Neural cell (in vitro differentiated cells): ENCODE measurements around the gene SUV39H1. TPM values are rescaled to one million over a fixed set of nuclear protein-coding genes. Genes with fewer than 3 reads are reported as not detected.

Source experiments
- H2AFZ ChIP-seq: fragments of 200-600, 300-800 bp; sonication (generic), shearing (Covaris generic); 2 replicates; pipeline ENCODE4 v1.6.0; 2014; ENCODE audit warnings: low read depth, mild to moderate bottlenecking, antibody characterized with exemption, low read length, moderate library complexity
- H3F3A ChIP-seq: fragments of 200-600 bp; shearing (Covaris generic); 2 replicates; pipeline ENCODE4 v1.6.1; 2016; ENCODE audit warnings: mild to moderate bottlenecking, moderate library complexity, mixed read lengths, antibody characterized with exemption, low read length; ENCODE audit not compliant: insufficient read depth, poor library complexity, severe bottlenecking
- H3K27ac ChIP-seq: fragments of 200-600, 300-800 bp; sonication (generic), shearing (Covaris generic); 2 replicates; pipeline ENCODE4 v1.5.1; 2014; ENCODE audit warnings: mild to moderate bottlenecking, low read length, moderate library complexity
- H3K27me3 ChIP-seq: fragments of 300-800, 200-600 bp; sonication (generic), shearing (Covaris generic); 2 replicates; pipeline ENCODE4 v1.6.0; 2014; ENCODE audit warnings: mild to moderate bottlenecking, low read depth, low read length, moderate library complexity; ENCODE audit not compliant: insufficient read depth
- H3K36me3 ChIP-seq: fragments of 300-800, 200-600 bp; sonication (generic), shearing (Covaris generic); 2 replicates; pipeline ENCODE4 v1.5.1; 2014; ENCODE audit warnings: mild to moderate bottlenecking, antibody characterized with exemption, low read length, moderate library complexity; ENCODE audit not compliant: insufficient read depth
- H3K4me2 ChIP-seq: fragments of 300-800, 200-600 bp; sonication (generic), shearing (Covaris generic); 2 replicates; pipeline ENCODE4 v1.6.0; 2014; ENCODE audit warnings: mild to moderate bottlenecking, low read length
- H3K4me3 ChIP-seq: fragments of 300-800, 200-600 bp; sonication (generic), shearing (Covaris generic); 2 replicates; pipeline ENCODE4 v1.5.1; 2014; ENCODE audit warnings: mild to moderate bottlenecking, low read length, moderate library complexity
- H3K79me2 ChIP-seq: fragments of 200-600 bp; shearing (Covaris generic); replicated peaks from 2 replicates; pipeline ENCODE4 v1.6.0; 2014; ENCODE audit warnings: mild to moderate bottlenecking, low read length, moderate library complexity; ENCODE audit not compliant: insufficient read depth
- H3K9ac ChIP-seq: fragments of 300-800, 200-600 bp; sonication (generic), shearing (Covaris generic); 2 replicates; pipeline ENCODE4 v1.6.1; 2016; ENCODE audit warnings: mild to moderate bottlenecking, low read length, mixed read lengths
- H3K9me2 ChIP-seq: fragments of 200-600 bp; shearing (Covaris generic); 2 replicates; pipeline ENCODE4 v1.6.1; 2016; ENCODE audit warnings: mild to moderate bottlenecking, low read length, mixed read lengths; ENCODE audit not compliant: insufficient read depth
- H3K9me3 ChIP-seq: fragments of 200-600, 300-800 bp; sonication (generic), shearing (Covaris generic); 2 replicates; pipeline ENCODE4 v1.6.1; 2016; ENCODE audit warnings: mild to moderate bottlenecking, mixed run types, low read length, moderate library complexity, mixed read lengths
- H4K20me1 ChIP-seq: fragments of 200-600 bp; shearing (Covaris generic); 2 replicates; pipeline ENCODE4 v1.6.1; 2016; ENCODE audit warnings: mild to moderate bottlenecking, mixed run types; ENCODE audit not compliant: insufficient read depth
- EP300 ChIP-seq: fragments of 450-650 bp; conservative IDR thresholded peaks from 2 replicates; pipeline ENCODE4 v1.6.1; 2014; ENCODE audit warnings: antibody characterized with exemption, mild to moderate bottlenecking, moderate library complexity; ENCODE audit not compliant: poor library complexity, severe bottlenecking
- EZH2 ChIP-seq: fragments of 200-600, 300-800 bp; shearing (Covaris generic), sonication (generic); IDR thresholded peaks from 2 replicates; pipeline ENCODE4 v1.6.1; 2014; ENCODE audit warnings: antibody characterized with exemption, low read length, borderline replicate concordance, mild to moderate bottlenecking; ENCODE audit not compliant: insufficient read depth, poor library complexity, severe bottlenecking
- MXI1 ChIP-seq: fragments of 450-650 bp; conservative IDR thresholded peaks from 2 replicates; pipeline ENCODE4 v1.6.1; 2014; ENCODE audit warnings: antibody characterized with exemption, mild to moderate bottlenecking; ENCODE audit not compliant: poor library complexity, severe bottlenecking
- POLR2AphosphoS5 ChIP-seq: IDR thresholded peaks from 2 replicates; pipeline ENCODE4 v1.6.1; 2012
- RAD21 ChIP-seq: fragments of 450-650 bp; conservative IDR thresholded peaks from 2 replicates; pipeline ENCODE4 v1.6.1; 2014; ENCODE audit warnings: antibody characterized with exemption, mild to moderate bottlenecking, moderate library complexity
- SMC3 ChIP-seq: fragments of 450-650 bp; conservative IDR thresholded peaks from 2 replicates; pipeline ENCODE4 v1.6.1; 2014; ENCODE audit warnings: antibody characterized with exemption, mild to moderate bottlenecking, moderate library complexity; ENCODE audit not compliant: poor library complexity
- TAF1 ChIP-seq: IDR thresholded peaks from 2 replicates; pipeline ENCODE4 v1.6.1; 2012; ENCODE audit warnings: low read depth
- polyA plus RNA-seq: library from polyadenylated mRNA; depleted of rRNA; stranded (reverse); fragments of >200 nt; gene quantifications from 2 replicates; pipeline ENCODE4 v1.2.3, GENCODE V29; 2014
- small RNA-seq, 3 experiments: library from RNA; depleted of rRNA; stranded (forward); fragments of <200 nt; gene quantifications; one replicate each; pipeline ENCODE3, GENCODE V24; 2012
- TF ChIP-seq, protein P1 (sequence below): IDR thresholded peaks from 2 replicates; pipeline ENCODE4 v1.6.1; 2012; ENCODE audit warnings: borderline replicate concordance
- TF ChIP-seq, protein P2 (sequence below): fragments of 450-650 bp; IDR thresholded peaks from 2 replicates; pipeline ENCODE4 v1.5.1; 2014; ENCODE audit warnings: antibody characterized with exemption, mild to moderate bottlenecking, moderate library complexity; ENCODE audit not compliant: poor library complexity, severe bottlenecking

The SUV39H1 gene
- polyA plus RNA-seq, 1 donor from 2014 or later, result 3.2 TPM

DNA sequence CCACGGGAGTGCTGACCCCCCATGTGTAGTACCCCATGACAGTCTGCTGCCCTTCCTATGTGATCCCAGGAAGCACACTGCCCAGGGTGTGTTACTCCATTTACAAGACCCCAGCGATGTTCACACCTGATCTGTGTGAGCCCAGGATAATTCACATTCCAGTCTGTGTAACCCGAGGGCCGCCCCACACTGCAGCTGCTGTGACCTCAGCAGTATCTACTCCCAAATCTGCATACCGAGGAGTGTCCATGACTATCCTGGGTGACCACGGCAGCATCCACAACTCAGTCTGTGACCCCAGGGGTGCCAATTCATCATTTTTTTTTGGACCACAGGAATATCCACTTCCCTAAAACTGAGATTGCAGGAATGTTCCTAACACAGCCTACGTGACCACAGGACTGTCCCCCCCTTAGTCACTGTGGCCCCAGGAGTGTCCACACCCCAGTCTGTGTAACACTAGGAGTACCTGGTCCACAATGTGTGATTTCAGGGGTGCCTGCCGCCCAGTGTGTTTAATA, 57.2 kb downstream of the SUV39H1 start:
- Histone ChIP-seq H3K9me2 (no peaks in the 10 kb centered on the region), H4K20me1 (no peaks in the 10 kb centered on the region), H2AFZ (no peak overlapping the region), H3K9me3 (no peaks in the 10 kb centered on the region), H3K36me3 (no peaks in the 10 kb centered on the region), H3K27me3 (no peaks in the 10 kb centered on the region), H3K9ac (no peak overlapping the region), H3F3A (no peaks in the 10 kb centered on the region), H3K4me3 (no peak overlapping the region), H3K27ac (no peak overlapping the region), H3K79me2 (no peaks in the 10 kb centered on the region), H3K4me2 (no peak overlapping the region)
- TF ChIP-seq SMC3 (no peak), POLR2AphosphoS5 (no peak)
- TF ChIP-seq, protein P1, sequence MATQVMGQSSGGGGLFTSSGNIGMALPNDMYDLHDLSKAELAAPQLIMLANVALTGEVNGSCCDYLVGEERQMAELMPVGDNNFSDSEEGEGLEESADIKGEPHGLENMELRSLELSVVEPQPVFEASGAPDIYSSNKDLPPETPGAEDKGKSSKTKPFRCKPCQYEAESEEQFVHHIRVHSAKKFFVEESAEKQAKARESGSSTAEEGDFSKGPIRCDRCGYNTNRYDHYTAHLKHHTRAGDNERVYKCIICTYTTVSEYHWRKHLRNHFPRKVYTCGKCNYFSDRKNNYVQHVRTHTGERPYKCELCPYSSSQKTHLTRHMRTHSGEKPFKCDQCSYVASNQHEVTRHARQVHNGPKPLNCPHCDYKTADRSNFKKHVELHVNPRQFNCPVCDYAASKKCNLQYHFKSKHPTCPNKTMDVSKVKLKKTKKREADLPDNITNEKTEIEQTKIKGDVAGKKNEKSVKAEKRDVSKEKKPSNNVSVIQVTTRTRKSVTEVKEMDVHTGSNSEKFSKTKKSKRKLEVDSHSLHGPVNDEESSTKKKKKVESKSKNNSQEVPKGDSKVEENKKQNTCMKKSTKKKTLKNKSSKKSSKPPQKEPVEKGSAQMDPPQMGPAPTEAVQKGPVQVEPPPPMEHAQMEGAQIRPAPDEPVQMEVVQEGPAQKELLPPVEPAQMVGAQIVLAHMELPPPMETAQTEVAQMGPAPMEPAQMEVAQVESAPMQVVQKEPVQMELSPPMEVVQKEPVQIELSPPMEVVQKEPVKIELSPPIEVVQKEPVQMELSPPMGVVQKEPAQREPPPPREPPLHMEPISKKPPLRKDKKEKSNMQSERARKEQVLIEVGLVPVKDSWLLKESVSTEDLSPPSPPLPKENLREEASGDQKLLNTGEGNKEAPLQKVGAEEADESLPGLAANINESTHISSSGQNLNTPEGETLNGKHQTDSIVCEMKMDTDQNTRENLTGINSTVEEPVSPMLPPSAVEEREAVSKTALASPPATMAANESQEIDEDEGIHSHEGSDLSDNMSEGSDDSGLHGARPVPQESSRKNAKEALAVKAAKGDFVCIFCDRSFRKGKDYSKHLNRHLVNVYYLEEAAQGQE, result no peak

DNA sequence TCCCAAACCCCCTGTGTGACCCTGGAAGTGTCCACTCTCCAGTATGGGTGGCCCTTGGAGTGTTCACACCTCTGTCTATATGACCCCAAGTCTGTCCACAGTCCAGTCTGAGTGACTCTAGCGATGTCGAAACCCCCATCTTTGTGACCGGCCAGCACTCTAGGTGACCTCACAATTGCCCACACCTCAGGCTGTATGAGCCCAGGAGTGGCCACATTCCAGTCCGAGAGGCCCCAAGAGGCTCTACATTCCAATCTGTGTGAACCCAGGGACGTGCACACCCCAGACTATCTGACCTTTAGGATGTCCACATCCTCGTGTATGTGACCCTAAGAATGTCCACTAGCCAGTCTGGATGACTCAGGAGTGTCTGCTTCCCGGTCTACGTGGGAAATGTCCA, 57.7 kb downstream of the SUV39H1 start:
- no peak overlapping the region for H3K9ac ChIP-seq
- no peaks in the 10 kb centered on the region for H3K9me3 ChIP-seq
- H3K9me2 ChIP-seq, result no peaks in the 10 kb centered on the region
- no peak overlapping the region for H3K27ac ChIP-seq
- TF ChIP-seq TAF1, result no peak
- TF ChIP-seq, protein P2, sequence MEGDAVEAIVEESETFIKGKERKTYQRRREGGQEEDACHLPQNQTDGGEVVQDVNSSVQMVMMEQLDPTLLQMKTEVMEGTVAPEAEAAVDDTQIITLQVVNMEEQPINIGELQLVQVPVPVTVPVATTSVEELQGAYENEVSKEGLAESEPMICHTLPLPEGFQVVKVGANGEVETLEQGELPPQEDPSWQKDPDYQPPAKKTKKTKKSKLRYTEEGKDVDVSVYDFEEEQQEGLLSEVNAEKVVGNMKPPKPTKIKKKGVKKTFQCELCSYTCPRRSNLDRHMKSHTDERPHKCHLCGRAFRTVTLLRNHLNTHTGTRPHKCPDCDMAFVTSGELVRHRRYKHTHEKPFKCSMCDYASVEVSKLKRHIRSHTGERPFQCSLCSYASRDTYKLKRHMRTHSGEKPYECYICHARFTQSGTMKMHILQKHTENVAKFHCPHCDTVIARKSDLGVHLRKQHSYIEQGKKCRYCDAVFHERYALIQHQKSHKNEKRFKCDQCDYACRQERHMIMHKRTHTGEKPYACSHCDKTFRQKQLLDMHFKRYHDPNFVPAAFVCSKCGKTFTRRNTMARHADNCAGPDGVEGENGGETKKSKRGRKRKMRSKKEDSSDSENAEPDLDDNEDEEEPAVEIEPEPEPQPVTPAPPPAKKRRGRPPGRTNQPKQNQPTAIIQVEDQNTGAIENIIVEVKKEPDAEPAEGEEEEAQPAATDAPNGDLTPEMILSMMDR, result no peak
- TF ChIP-seq RAD21, result no peak
- TF ChIP-seq EZH2, result no peak
- TF ChIP-seq POLR2AphosphoS5, result no peak
- TF ChIP-seq, protein P1, result no peak
- TF ChIP-seq EP300, result no peak
- TF ChIP-seq SMC3, result no peak
- TF ChIP-seq MXI1, result no peak
- H4K20me1 ChIP-seq, result no peaks in the 10 kb centered on the region
- H3F3A ChIP-seq, result no peaks in the 10 kb centered on the region
- no peaks in the 10 kb centered on the region for H3K27me3 ChIP-seq
- H3K4me3 ChIP-seq, result no peak overlapping the region
- no peaks in the 10 kb centered on the region for H3K79me2 ChIP-seq
- H3K4me2 ChIP-seq, result no peak overlapping the region
- no peaks in the 10 kb centered on the region for H3K36me3 ChIP-seq
- H2AFZ ChIP-seq, result no peak overlapping the region

Small RNAs within 50 kb of the gene (small RNA-seq; reads per million reads assigned to genes)
- 0 reads per million in 3 experiments for gene RNU6-1056P

Other genes starting within 250 kb of the SUV39H1 start
- gene SLC38A5, start 226.5 kb upstream of the SUV39H1 start, polyA plus RNA-seq, result 0.48 and 3.3 TPM in 2 replicates
- gene FTSJ1, start 220.5 kb upstream of the SUV39H1 start, polyA plus RNA-seq, result 76.5 and 83.5 TPM in 2 replicates
- gene PORCN, start 187.7 kb upstream of the SUV39H1 start, polyA plus RNA-seq, result 29.8 and 32.1 TPM in 2 replicates
- 134 and 143 TPM in 2 replicates for gene EBP, start 174.9 kb upstream of the SUV39H1 start, polyA plus RNA-seq
- gene TBC1D25, start 157.0 kb upstream of the SUV39H1 start, polyA plus RNA-seq, result 4.5 and 7.3 TPM in 2 replicates
- 327 and 378 TPM in 2 replicates for gene RBM3, start 122.2 kb upstream of the SUV39H1 start, polyA plus RNA-seq
- gene WDR13, start 99.2 kb upstream of the SUV39H1 start, polyA plus RNA-seq, result 210 and 217 TPM in 2 replicates
- 1.0 and 1.1 TPM in 2 replicates for gene WAS, start 12.9 kb upstream of the SUV39H1 start, polyA plus RNA-seq
- not detected in 2 replicates for gene GLOD5, start 65.0 kb downstream of the SUV39H1 start, polyA plus RNA-seq
- not detected in 2 replicates for gene GATA1, start 89.9 kb downstream of the SUV39H1 start, polyA plus RNA-seq
- 161 and 166 TPM in 2 replicates for gene HDAC6, start 105.3 kb downstream of the SUV39H1 start, polyA plus RNA-seq
- 3.2 and 3.6 TPM in 2 replicates for gene ERAS, start 129.8 kb downstream of the SUV39H1 start, polyA plus RNA-seq
- 232 and 243 TPM in 2 replicates for gene PCSK1N, start 138.9 kb downstream of the SUV39H1 start, polyA plus RNA-seq
- 131 and 156 TPM in 2 replicates for gene TIMM17B, start 201.0 kb downstream of the SUV39H1 start, polyA plus RNA-seq
- gene PQBP1, start 201.2 kb downstream of the SUV39H1 start, polyA plus RNA-seq, result 70.8 and 78.5 TPM in 2 replicates
- gene SLC35A2, start 214.9 kb downstream of the SUV39H1 start, polyA plus RNA-seq, result 20.7 and 25.3 TPM in 2 replicates
- gene PIM2, start 222.3 kb downstream of the SUV39H1 start, polyA plus RNA-seq, result 8.9 and 11.1 TPM in 2 replicates